Naive thymus-derived CD4-positive, alpha-beta T cell (primary cell): ENCODE results near the gene DAB2IP. TPM values are rescaled to one million over a fixed set of nuclear protein-coding genes. Genes with fewer than 3 reads are reported as not detected.

ENCODE experiments used
- ATAC-seq: fragments of 150-1000 bp; cut with Tn5 transposase; 2 replicates; pipeline ENCODE4 v1.10.0; 2021; ENCODE audit warnings: mild to moderate bottlenecking, moderate library complexity
- CTCF ChIA-PET: fragments of 350-600 bp; sonication (Branson Sonifier 250); formaldehyde crosslinking; loops from one replicate; lab custom pipeline; 2021; ENCODE audit warnings: antibody characterized with exemption; lab: Charles Lee
- POLR2A ChIA-PET: fragments of 350-600 bp; sonication (Branson Sonifier 250); formaldehyde crosslinking; loops from one replicate; lab custom pipeline; 2021; ENCODE audit warnings: antibody characterized with exemption, inconsistent platforms; lab: Charles Lee
- DNase-seq, 9 donors: peaks; one replicate each; pipeline versions ENCODE4 v3.0.0 to v3.0.0-alpha.2; 2020 to 2022; ENCODE audit warnings: mixed read lengths in 1 of 9
- H3K27ac ChIP-seq: one replicate; pipeline ENCODE4 v1.7.0; 2013; ENCODE audit warnings: mild to moderate bottlenecking, low read depth, low read length, moderate library complexity
- H3K27me3 ChIP-seq, 2 donors: one replicate each; pipeline ENCODE4 v1.7.0; 2013; ENCODE audit warnings: low read length in 2 of 2, mild to moderate bottlenecking in 2 of 2, moderate library complexity in 2 of 2; ENCODE audit not compliant: control insufficient read depth in 2 of 2, insufficient read depth in 2 of 2
- H3K36me3 ChIP-seq, 3 experiments: 1 replicate in 2 of 3; 2 replicates in 1 of 3; pipeline ENCODE4 v1.7.0; 2013; ENCODE audit warnings: low read length in 3 of 3, mild to moderate bottlenecking in 3 of 3, moderate library complexity in 1 of 3; ENCODE audit not compliant: insufficient read depth in 3 of 3, control insufficient read depth in 2 of 3
- H3K4me1 ChIP-seq, 2 donors: one replicate each; pipeline ENCODE4 v1.7.0; 2013; ENCODE audit warnings: low read length in 2 of 2, mild to moderate bottlenecking in 2 of 2, moderate library complexity in 1 of 2; ENCODE audit not compliant: control insufficient read depth in 2 of 2, insufficient read depth in 2 of 2
- H3K4me3 ChIP-seq: 2 replicates; pipeline ENCODE4 v1.7.0; 2013; ENCODE audit warnings: mild to moderate bottlenecking, low read length
- H3K9me3 ChIP-seq, 3 experiments: 1 replicate in 2 of 3; 2 replicates in 1 of 3; pipeline ENCODE4 v1.7.0; 2013; ENCODE audit warnings: low read length in 3 of 3; ENCODE audit not compliant: control insufficient read depth in 2 of 3
- H3K27ac Mint-ChIP-seq, 9 donors: one replicate each; pipeline ENCODE4 v1.8.0; 2020 to 2022; ENCODE audit warnings: mixed read lengths in 9 of 9, mild to moderate bottlenecking in 8 of 9, moderate library complexity in 5 of 9, inconsistent platforms in 2 of 9
- H3K27me3 Mint-ChIP-seq, 5 donors: one replicate each; pipeline ENCODE4 v1.8.0; 2021 to 2022; ENCODE audit warnings: mixed read lengths in 5 of 5, mild to moderate bottlenecking in 1 of 5
- H3K36me3 Mint-ChIP-seq, 5 donors: one replicate each; pipeline ENCODE4 v1.8.0; 2020 to 2022; ENCODE audit warnings: mixed read lengths in 5 of 5, mild to moderate bottlenecking in 3 of 5, inconsistent platforms in 1 of 5
- H3K4me1 Mint-ChIP-seq, 7 donors: one replicate each; pipeline ENCODE4 v1.8.0; 2020 to 2022; ENCODE audit warnings: mixed read lengths in 7 of 7, mild to moderate bottlenecking in 3 of 7, inconsistent platforms in 1 of 7
- H3K4me3 Mint-ChIP-seq, 10 donors: one replicate each; pipeline ENCODE4 v1.8.0; 2020 to 2022; ENCODE audit warnings: mild to moderate bottlenecking in 10 of 10, mixed read lengths in 10 of 10, moderate library complexity in 6 of 10, inconsistent platforms in 2 of 10
- H3K9me3 Mint-ChIP-seq, 11 donors: one replicate each; pipeline ENCODE4 v1.8.0; 2020 to 2022; ENCODE audit warnings: mixed read lengths in 11 of 11, mild to moderate bottlenecking in 4 of 11, inconsistent platforms in 1 of 11, moderate library complexity in 1 of 11
- intact Hi-C, 2 donors: fragments of 100-400 bp; cut with micrococcal nuclease; formaldehyde crosslinking; loops; one replicate each; pipeline ENCODE4 v1.15.1; 2023
- polyA plus RNA-seq, 2 donors: library from polyadenylated mRNA; unstranded; fragments of 300-500 nt; fragmentation: Illumina TruSeq; gene quantifications; one replicate each; pipeline ENCODE4 v1.2.3, GENCODE V29; 2021
- total RNA-seq, 6 experiments: library from RNA in 5 of 6; stranded (reverse) in 5 of 6; gene quantifications; 1 replicate in 5 of 6; 2 replicates in 1 of 6; pipeline ENCODE4 v1.2.3 and lab custom pipeline; 2021 to 2026

DAB2IP gene
- total and polyA plus RNA-seq, 7 experiments from 2014 or later, result 0.15 TPM; not detected in 6

- Histone ChIP-seq H3K27ac (no peak overlapping the region), H3K4me3 (no peak overlapping the region), H3K4me1 (no peaks in the 10 kb centered on the region), H3K27me3 (no peaks in the 10 kb centered on the region), H3K9me3 (no peaks in the 10 kb centered on the region), H3K36me3 (no peaks in the 10 kb centered on the region)
- intact Hi-C loops, result no loop called here
- no peak overlapping the region for H3K4me3 Mint-ChIP-seq
- ChIA-PET CTCF (no interaction called here), POLR2A (no interaction called here)
- peaks cover 2 to 14% (median 12%) of the 10 kb centered on the region in 11 donors for H3K9me3 Mint-ChIP-seq
- no peak for DNase-seq
- peaks cover 0 to 12% (median 2%) of the 10 kb centered on the region in 5 donors for H3K27me3 Mint-ChIP-seq
- ATAC-seq, result no peak
- H3K36me3 Mint-ChIP-seq, result peaks cover 0 to 12% (median 4%) of the 10 kb centered on the region in 5 donors
- no peak overlapping the region for H3K27ac Mint-ChIP-seq
- H3K4me1 Mint-ChIP-seq, result no peaks in the 10 kb centered on the region
Observed at GRCh38 chr9:121807823-121808278, 156.4 kb downstream of the DAB2IP start.

GRCh38 chr9:121808781-121809180, 157.3 kb downstream of the DAB2IP start:
- H3K36me3 ChIP-seq, result no peaks in the 10 kb centered on the region
- no peak overlapping the region for H3K4me3 ChIP-seq
- CTCF ChIA-PET, result no interaction called here
- intact Hi-C loops, result no loop called here
- Mint-ChIP-seq H3K36me3 (peaks cover 0 to 12% (median 4%) of the 10 kb centered on the region in 5 donors), H3K27me3 (peaks cover 0 to 12% (median 0%) of the 10 kb centered on the region in 5 donors), H3K4me3 (no peak overlapping the region), H3K9me3 (peaks cover 2 to 14% (median 12%) of the 10 kb centered on the region in 11 donors), H3K27ac (no peak overlapping the region), H3K4me1 (no peaks in the 10 kb centered on the region)
- H3K27me3 ChIP-seq, result no peaks in the 10 kb centered on the region
- H3K9me3 ChIP-seq, result no peaks in the 10 kb centered on the region
- ATAC-seq, result no peak
- POLR2A ChIA-PET, result no interaction called here
- no peak for DNase-seq
- H3K27ac ChIP-seq, result no peak overlapping the region
- no peaks in the 10 kb centered on the region for H3K4me1 ChIP-seq

- no peaks in the 10 kb centered on the region for H3K4me1 Mint-ChIP-seq
- no peak overlapping the region for H3K27ac Mint-ChIP-seq
- no peak overlapping the region for H3K4me3 ChIP-seq
- H3K36me3 ChIP-seq, result no peaks in the 10 kb centered on the region
- no peaks in the 10 kb centered on the region for H3K4me1 ChIP-seq
- DNase-seq (no peak), ATAC-seq (no peak)
- no peak overlapping the region for H3K4me3 Mint-ChIP-seq
- intact Hi-C loops, result no loop called here
- peaks cover 0 to 6% (median 4%) of the 10 kb centered on the region in 5 donors for H3K36me3 Mint-ChIP-seq
- H3K9me3 ChIP-seq, result no peaks in the 10 kb centered on the region
- H3K27me3 Mint-ChIP-seq, result peaks cover 0 to 6% (median 0%) of the 10 kb centered on the region in 5 donors
- H3K9me3 Mint-ChIP-seq, result peaks cover 2 to 7% (median 6%) of the 10 kb centered on the region in 11 donors
- CTCF ChIA-PET, result no interaction called here
- POLR2A ChIA-PET, result no interaction called here
- H3K27ac ChIP-seq, result no peak overlapping the region
- H3K27me3 ChIP-seq, result no peaks in the 10 kb centered on the region
Observed at GRCh38 chr9:121809356-121810050, 158.1 kb downstream of the DAB2IP start.

GRCh38 chr9:121810489-121810888, 159.1 kb downstream of the DAB2IP start:
- Histone ChIP-seq H3K4me1 (no peaks in the 10 kb centered on the region), H3K4me3 (no peak overlapping the region), H3K9me3 (no peaks in the 10 kb centered on the region), H3K27me3 (no peaks in the 10 kb centered on the region), H3K36me3 (no peaks in the 10 kb centered on the region), H3K27ac (no peak overlapping the region)
- intact Hi-C loops, result no loop called here
- Mint-ChIP-seq H3K4me3 (no peak overlapping the region), H3K27ac (no peak overlapping the region), H3K4me1 (no peaks in the 10 kb centered on the region), H3K27me3 (no peaks in the 10 kb centered on the region), H3K36me3 (no peaks in the 10 kb centered on the region), H3K9me3 (no peaks in the 10 kb centered on the region)
- DNase-seq, result no peak
- CTCF ChIA-PET, result no interaction called here
- POLR2A ChIA-PET, result no interaction called here
- no peak for ATAC-seq

GRCh38 chr9:121811140-121811539, 159.7 kb downstream of the DAB2IP start:
- Mint-ChIP-seq H3K9me3 (no peaks in the 10 kb centered on the region), H3K4me1 (no peaks in the 10 kb centered on the region), H3K27ac (no peak overlapping the region), H3K27me3 (no peaks in the 10 kb centered on the region), H3K4me3 (no peak overlapping the region), H3K36me3 (no peaks in the 10 kb centered on the region)
- CTCF ChIA-PET, result no interaction called here
- Histone ChIP-seq H3K9me3 (no peaks in the 10 kb centered on the region), H3K36me3 (no peaks in the 10 kb centered on the region), H3K4me1 (no peaks in the 10 kb centered on the region), H3K27ac (no peak overlapping the region), H3K27me3 (no peaks in the 10 kb centered on the region), H3K4me3 (no peak overlapping the region)
- intact Hi-C loops, result no loop called here
- POLR2A ChIA-PET, result no interaction called here
- DNase-seq (no peak), ATAC-seq (no peak)

GRCh38 chr9:121811751-121812150, 160.3 kb downstream of the DAB2IP start:
- Histone ChIP-seq H3K27me3 (no peaks in the 10 kb centered on the region), H3K9me3 (no peaks in the 10 kb centered on the region), H3K4me3 (no peak overlapping the region), H3K4me1 (no peaks in the 10 kb centered on the region), H3K36me3 (no peaks in the 10 kb centered on the region), H3K27ac (no peak overlapping the region)
- Mint-ChIP-seq H3K4me1 (no peaks in the 10 kb centered on the region), H3K27ac (no peak overlapping the region), H3K4me3 (no peak overlapping the region), H3K9me3 (no peaks in the 10 kb centered on the region), H3K36me3 (no peaks in the 10 kb centered on the region), H3K27me3 (no peaks in the 10 kb centered on the region)
- intact Hi-C loops, result no loop called here
- ATAC-seq (no peak), DNase-seq (no peak)
- ChIA-PET CTCF (no interaction called here), POLR2A (no interaction called here)

- DNase-seq (no peak), ATAC-seq (no peak)
- Mint-ChIP-seq H3K27ac (no peak overlapping the region), H3K4me1 (no peaks in the 10 kb centered on the region), H3K4me3 (no peak overlapping the region), H3K9me3 (no peaks in the 10 kb centered on the region), H3K36me3 (no peaks in the 10 kb centered on the region), H3K27me3 (no peaks in the 10 kb centered on the region)
- H3K4me1 ChIP-seq, result no peaks in the 10 kb centered on the region
- no peaks in the 10 kb centered on the region for H3K27me3 ChIP-seq
- H3K27ac ChIP-seq, result no peak overlapping the region
- H3K9me3 ChIP-seq, result no peaks in the 10 kb centered on the region
- CTCF ChIA-PET, result no interaction called here
- POLR2A ChIA-PET, result no interaction called here
- no peak overlapping the region for H3K4me3 ChIP-seq
- intact Hi-C loops, result no loop called here
- no peaks in the 10 kb centered on the region for H3K36me3 ChIP-seq
Observed at GRCh38 chr9:121812159-121812735, 160.8 kb downstream of the DAB2IP start.
